ENCODE data around the gene GPAM.
"Not testable (repeated sequence)": the region's sequence is repeated elsewhere in the genome, so short reads cannot be mapped to it uniquely, and the experiment has no call there.

GPAM gene

GRCh38 chr10:112131346-112131745 lies 52.2 kb downstream of the GPAM start:
- no peak for DNase-seq

GRCh38 chr10:112126901-112127300 lies 56.7 kb downstream of the GPAM start:
- no peak for DNase-seq

GRCh38 chr10:112126172-112126571 lies 57.4 kb downstream of the GPAM start:
- DNase-seq: no peak

- DNase-seq: no peak
Measured at GRCh38 chr10:112124866-112125265, 58.7 kb downstream of the GPAM start.

GRCh38 chr10:112122827-112123226 lies 60.7 kb downstream of the GPAM start:
- DNase-seq: no peak

- no peak for DNase-seq
Measured at GRCh38 chr10:112120491-112120890, 63.1 kb downstream of the GPAM start.

- DNase-seq: peak; percentile 68
Measured at GRCh38 chr10:112115781-112116385, 67.7 kb downstream of the GPAM start.

- not testable (repeated sequence) for DNase-seq
Measured at GRCh38 chr10:112109779-112110178, 73.8 kb downstream of the GPAM start.
